TTC549 (cell line): ENCODE results near the gene LHFPL6.

Experiments
- FAIRE-seq: peaks from 2 replicates; lab custom pipeline; 2012; peaks lifted over from hg19 to GRCh38; lab: Jason Lieb, UNC

The LHFPL6 gene

GRCh38 chr13:39410964-39411363 lies 192.0 kb downstream of the LHFPL6 start:
- FAIRE-seq = no peak

- FAIRE-seq = no peak
These were observed 192.7 kb downstream of the LHFPL6 start for GRCh38 chr13:39410096-39410901.

- no peak for FAIRE-seq
These were observed 194.5 kb downstream of the LHFPL6 start for GRCh38 chr13:39408512-39408911.

- FAIRE-seq = no peak
These were observed 195.2 kb downstream of the LHFPL6 start for GRCh38 chr13:39407786-39408185.

DNA sequence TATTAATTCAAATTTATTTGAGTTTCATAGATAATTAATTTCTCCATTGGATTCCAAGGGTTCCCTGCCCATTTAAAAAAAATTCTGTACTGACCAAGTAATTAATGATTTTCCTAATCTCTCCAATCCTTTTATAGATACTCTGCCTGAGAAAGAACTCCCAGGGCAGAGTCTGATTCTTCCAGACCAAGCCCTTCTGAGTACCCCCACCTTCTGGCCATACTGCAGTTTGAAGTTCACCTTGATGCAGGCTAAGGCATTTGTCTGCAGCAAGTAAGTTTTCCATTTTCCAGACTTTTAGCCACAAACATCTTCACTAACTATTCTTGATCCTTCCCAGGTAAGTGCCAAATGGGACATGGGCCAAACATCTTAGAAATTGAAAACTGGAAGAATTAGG lies 195.9 kb downstream of the LHFPL6 start:
- no peak for FAIRE-seq

DNA sequence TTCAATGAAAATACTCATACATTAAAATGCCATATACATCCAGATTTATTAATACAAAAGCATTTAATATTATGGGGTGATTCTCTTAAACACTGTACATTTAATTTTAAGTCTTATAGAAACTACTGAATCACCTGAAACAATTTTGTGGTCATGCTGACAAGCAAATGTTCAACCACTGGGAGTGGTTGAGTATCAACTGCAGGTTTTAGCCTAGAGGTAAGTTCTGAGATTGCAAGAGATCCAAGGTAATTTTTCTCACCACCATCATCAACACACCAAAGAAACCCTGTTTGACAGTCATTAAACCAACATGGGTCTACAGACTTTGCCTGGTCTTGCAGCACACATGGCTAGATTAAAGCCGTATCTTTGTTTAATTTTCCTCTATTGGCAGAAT lies 196.3 kb downstream of the LHFPL6 start:
- FAIRE-seq = no peak

DNA sequence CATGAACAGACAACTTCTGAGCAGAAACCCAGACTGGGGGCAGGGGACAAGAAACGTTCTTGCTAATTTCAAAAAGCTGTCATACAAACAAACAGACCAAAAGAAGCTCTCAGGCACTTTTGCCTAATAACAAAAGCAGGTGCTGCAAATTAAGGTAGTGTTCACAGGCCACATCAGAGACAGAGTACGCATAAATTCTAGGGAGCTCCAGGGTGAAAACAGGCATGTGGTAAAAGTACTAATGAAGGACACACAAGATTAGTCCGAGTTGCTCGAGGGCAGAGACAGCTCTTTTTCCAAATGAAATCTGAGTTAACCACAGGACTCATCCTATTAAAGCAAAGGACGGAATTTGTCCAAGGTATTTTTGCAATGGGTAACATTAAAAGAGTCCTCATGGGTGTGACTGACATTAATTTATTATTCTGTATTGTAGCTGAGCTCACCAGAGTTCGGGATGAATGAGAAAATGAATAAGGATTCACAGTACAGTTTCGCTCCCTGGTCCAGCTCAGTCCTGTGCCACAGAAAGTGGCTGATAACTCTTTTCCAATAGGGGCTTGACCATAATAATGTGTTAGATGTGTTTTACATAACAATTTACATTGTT lies 197.3 kb downstream of the LHFPL6 start:
- no peak for FAIRE-seq

- FAIRE-seq = no peak
These were observed 197.9 kb downstream of the LHFPL6 start for GRCh38 chr13:39405107-39405506.

DNA sequence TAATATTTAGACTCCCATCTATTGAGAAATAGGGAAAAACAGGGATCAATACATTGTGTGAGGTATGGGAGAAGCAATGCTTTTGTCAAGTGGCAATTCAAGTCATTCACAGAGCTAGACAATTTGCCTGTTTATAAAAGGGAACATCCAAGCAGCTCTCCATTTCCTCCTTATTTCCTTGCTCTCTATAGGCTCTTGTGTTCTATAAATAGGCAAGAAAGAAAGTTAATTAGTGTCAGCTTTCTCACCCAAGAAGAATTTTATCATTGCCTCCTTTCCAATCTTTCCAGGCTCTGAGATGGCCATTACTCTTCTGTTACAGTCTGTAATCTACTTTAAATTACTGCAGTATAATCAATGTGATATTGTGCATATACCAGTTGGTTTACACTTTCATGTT lies 199.9 kb downstream of the LHFPL6 start:
- FAIRE-seq = no peak

DNA sequence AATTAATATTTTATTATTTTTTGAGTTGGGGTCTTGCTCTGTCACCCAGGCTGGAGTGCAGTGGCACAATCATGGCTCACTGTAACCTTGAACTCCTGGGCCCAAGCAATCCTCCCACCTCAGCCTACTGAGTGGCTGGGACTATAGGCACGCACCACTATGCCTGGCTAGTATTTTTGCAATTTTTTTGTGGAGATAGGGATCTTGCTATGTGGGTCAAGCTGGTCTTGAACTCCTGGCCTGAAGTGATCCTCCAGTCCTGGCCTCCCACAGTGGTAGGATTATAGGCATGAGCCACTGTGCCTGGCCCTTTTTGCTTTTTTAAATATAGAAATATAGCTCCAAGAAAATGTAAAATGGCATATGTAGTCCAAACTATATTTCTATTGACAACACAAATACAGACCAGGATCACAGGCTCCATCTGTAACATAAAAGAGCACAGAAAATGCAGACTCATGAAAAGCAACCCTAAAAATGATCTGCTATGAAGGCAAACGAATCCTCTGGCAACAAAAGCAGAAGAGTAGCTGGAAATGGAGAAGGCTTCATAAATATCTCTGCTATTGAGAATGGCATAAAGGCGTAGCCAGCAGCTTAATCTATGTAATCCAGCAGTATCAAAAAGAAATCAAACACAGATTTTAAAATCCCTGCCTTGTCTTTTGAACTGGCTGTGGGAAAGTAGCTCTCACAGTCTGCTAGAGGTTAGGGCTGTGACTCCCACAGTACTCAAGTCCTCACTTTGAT lies 200.6 kb downstream of the LHFPL6 start:
- no peak for FAIRE-seq

DNA sequence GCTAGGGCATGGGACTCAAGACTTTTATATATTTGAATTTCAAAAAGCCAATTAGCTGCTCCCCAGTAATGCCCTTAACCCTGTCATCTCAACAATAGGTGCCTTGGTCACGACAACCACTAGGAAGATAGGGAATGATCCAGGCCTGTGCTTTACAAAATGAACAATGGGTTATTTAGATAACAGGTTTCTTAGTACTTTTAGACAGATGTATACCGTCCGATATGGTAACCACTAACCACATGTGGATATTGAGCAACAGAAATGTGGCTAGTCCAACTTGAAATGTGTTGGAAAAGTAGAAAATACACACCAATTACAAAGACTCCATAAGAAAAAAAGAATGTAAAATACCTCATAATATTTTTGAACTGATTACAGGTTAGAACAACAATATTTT lies 201.2 kb downstream of the LHFPL6 start:
- no peak for FAIRE-seq

- no peak for FAIRE-seq
These were observed 201.8 kb downstream of the LHFPL6 start for GRCh38 chr13:39401046-39401705.

DNA sequence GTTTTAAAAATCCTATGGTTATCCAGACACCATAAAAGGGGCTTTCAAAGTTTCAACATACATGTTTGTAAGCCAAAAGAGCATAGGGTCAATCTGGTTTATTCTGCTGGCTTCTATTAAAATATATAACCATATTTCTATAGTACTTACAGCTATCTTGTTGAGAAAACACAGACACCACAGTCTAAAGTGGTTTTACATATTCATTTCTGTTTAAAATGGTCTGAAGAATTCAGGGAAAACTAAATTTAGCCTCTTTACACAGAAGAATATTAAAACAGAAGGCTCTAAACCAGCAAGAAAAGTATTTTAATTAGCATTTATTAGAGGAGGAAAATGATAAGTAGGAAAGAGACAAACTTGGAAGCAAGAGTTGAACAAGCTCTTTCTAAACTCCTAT lies 203.9 kb downstream of the LHFPL6 start:
- FAIRE-seq = no peak

DNA sequence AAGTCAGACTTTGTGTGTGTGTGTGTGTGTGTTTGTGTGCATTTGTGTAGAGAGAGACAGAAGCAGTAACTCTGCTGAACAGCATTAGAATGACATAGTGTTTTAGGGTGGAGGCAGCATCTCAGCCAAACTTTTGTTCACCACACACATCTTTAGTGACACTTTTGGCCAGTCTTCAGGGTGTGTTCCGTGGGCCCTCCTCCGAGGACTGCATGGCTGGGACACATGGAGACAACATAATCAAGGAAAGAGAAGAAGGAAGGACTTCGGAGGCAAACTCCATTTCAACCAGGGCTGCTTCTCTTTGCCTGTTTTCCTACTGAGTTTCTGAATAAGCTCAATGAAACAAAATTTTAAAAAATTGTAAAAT lies 205.1 kb downstream of the LHFPL6 start:
- no peak for FAIRE-seq

DNA sequence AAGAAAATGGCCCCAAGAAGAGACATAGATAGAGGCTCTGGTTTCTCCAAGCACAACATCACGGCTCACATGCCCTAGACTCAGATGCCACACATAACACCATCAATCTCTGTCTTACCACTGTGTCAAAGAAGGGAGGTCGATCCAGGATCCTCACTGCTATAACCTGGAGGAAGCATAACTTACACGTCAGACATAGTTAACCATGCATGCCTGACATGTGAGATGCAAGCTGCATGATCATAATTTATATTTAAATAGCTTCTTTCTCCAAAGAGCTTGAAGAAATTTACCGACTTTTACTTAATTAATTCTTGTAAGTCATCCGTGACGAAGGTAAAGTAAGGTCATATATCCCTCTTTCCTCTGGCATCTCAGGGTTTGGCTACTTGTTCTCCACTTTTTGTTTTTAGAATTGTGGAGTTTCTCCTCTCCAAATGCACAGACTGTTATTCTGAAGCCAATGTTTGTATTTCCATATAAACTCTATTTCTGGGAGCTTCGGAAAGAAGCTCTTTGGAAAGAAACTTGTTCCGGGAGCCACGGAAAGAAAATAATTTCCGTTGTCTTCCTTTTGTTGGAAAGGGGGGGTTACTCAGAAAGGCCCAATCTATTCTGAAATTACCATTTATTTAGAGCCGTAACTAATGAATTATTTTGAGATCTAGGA lies 205.6 kb downstream of the LHFPL6 start:
- FAIRE-seq = no peak

GRCh38 chr13:39394796-39395678 lies 208.0 kb downstream of the LHFPL6 start:
- no peak for FAIRE-seq

DNA sequence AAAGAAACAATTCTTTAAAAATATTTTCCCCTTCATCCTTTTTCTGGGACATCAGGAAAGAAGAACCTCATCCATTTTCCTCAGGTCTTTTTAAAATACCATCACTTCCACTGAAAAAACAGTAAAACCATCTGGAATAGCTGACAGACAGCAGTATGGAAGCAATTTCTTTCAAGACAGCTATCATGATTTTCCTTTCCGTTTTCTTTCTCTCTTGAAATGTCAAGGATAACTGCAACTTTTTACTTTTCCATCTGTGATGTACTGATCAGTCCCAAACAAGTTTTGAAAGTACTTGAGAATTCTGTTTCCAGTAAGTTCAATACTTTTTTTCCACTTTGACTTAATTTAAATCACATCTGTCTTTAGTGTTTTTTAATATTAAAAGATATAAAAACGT lies 211.2 kb downstream of the LHFPL6 start:
- FAIRE-seq = no peak

- no peak for FAIRE-seq
These were observed 214.0 kb downstream of the LHFPL6 start for GRCh38 chr13:39389013-39389412.

DNA sequence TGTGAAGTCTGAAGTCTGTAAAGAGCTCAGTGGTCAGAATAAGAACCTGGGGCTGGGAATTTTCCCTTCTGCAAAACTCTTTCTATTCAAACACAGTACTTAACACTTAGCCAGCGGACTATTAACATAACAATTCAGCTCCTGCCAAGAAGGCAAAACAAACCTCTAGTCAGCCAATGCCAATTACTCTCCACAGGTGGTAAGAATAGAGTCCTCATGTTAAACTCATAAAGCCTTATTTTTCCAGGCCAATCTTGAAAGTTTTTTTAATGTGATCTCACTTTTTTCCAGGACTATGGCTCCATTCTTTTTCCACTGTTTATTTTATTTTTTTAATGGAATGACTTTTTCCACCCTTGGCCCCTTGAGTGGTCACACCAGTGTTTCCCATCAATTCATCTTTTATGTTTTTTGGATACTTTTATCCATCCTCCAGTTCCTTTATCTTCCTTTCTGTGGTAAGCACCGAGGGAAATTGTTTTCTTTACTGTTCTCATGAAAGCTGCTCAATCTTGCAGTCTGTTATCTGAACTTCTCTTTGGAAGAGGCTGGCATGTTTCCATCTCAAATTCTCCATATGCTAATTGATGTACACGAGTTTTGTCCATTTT lies 217.3 kb downstream of the LHFPL6 start:
- FAIRE-seq = no peak

DNA sequence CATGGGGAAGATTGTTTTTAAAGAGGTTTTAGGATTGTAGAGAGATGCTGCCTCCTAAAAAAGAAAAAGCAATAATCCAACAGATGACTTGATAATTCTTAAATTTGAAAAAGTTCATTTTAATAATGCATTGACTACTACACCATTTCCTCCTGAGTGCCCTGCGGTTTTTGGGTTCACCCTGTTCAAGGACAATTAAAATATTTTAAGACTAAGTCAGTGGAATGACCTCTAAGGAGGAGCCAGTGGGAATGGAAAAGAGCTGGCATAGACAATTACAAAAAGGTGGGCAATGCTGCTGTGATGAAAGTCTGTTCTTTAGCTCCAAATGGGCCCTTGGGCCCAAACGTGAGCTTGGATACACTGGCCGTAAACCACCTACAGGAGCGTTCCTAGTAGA lies 217.8 kb downstream of the LHFPL6 start:
- no peak for FAIRE-seq

DNA sequence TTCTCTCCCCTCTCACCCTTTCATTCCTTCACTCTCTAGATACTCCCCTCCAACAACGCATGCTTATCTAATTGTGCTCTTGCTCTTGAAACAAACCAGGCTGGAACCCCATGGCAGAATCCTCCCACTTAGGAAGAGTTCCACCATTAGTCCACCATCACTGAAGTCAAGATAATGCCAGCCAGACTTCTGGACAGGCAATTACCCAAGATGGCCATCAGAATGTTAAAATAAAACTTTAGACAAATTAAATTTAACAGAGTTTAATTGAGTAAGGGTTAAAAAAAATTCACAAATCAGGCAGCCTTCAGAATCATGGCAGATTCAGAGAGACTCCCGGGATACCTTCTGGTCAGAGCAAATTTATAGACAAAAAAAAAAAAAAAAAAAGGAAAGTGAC lies 221.5 kb downstream of the LHFPL6 start:
- FAIRE-seq = no peak
